Measurements from ENCODE around the gene EXOC4.

EXOC4 gene

GRCh38 chr7:133786401-133786937 lies 533.6 kb downstream of the EXOC4 start:
- no peak for DNase-seq (ENCODE audit: low read depth in 2 of 2)

DNA sequence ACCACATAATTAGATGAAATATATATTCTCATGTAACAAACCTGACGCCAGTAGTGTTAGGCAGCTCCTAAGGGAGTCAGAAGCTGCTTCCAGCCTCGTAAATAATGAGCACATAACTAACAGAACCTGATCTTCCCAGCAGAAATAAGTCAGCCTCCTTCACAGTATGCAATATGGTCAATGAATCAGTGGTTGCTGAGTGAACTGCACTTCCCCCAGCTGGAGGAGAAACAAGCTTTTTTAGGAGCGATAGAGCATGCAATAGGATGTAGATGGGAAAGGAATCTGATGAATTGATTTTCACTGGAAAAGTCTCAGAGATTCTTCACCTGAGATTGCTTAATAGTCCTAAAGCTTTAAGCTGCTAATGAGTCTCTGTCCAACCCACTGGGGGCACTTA lies 537.1 kb downstream of the EXOC4 start:
- no peak for DNase-seq (ENCODE audit: low read depth in 2 of 2)

DNA sequence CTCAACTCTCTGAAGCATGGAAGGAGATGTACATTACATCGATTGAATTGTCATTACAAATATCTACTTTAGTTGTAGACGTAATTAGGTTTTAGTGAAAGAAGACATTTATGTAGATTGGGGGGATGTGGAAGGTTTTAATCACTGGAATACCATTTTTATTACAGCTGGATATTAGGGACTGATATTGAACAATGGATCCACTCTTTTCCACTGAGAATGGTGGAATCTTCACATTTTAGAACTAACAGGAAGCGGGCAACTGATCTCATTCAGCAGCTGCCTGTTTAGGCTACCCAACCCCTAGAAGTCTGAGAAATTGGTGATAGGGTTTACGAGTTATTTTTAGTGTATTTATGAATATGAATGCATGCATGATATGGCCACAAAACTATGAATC lies 538.0 kb downstream of the EXOC4 start:
- DNase-seq (ENCODE audit: low read depth in 2 of 2) = no peak

- DNase-seq (ENCODE audit: low read depth in 2 of 2) = no peak
Measured at GRCh38 chr7:133794479-133794878, 541.6 kb downstream of the EXOC4 start.

DNA sequence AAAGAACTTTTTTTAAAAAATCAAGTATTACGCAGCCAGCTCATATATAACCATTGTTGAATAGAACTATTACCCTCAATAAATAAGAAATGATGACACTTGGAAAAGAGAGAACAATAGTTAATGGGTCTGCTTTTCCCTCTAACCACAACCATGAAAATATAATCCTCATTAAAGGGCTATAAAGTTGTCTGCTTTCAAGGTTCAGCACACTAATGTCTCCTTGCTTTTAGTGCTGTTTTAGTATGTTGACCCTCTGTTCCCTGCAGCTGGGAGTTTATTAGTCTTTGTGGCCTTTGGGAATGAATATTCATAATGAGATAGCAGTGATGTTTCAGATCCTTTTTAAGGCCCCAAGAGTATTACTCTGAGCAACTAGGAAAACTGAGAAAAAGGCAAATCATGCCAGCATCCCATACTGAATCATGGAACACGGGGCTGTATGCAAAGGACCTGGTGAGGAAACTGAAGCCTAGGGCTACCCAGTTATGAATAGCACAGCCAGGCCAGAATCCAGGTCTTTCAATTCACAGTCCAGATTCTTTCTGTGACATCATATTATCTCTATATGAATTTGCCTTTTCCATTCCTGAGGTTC lies 542.3 kb downstream of the EXOC4 start:
- DNase-seq (ENCODE audit: low read depth in 2 of 2) = no peak

GRCh38 chr7:133796782-133797745 lies 544.2 kb downstream of the EXOC4 start:
- no peak for DNase-seq (ENCODE audit: low read depth in 2 of 2)

DNA sequence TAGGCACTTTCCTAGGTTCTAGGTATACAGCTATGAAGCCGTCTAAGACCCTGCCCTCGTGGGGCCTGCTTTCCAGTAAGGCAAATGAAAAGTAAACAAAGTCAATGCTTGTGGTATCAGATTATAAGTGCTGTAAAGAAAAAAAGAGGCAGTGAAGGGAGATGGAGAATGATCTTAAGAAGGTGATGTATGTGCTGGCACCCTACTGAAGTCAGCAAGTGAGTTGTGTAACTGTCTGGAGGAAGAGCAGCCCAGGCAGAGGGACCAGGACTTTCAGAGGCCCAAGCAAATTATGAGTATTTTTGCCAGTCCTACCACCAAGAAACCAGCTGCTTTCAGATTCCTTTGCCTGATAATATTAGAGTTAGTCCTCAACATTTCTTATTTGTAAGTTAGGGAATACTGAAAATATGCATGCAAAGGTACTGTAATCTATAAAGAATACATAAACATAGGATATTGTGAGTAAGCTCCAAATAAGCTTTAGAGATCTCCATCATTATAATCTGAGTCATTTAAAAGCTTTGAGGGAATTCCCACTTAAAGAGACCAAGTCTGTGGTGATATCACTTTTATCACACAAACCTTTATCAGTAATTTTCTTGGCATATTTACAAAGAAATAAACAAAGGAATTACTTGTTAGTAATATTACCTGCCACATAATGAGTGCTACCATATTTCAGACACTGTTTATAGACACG lies 545.1 kb downstream of the EXOC4 start:
- no peak for DNase-seq (ENCODE audit: low read depth in 2 of 2)

DNA sequence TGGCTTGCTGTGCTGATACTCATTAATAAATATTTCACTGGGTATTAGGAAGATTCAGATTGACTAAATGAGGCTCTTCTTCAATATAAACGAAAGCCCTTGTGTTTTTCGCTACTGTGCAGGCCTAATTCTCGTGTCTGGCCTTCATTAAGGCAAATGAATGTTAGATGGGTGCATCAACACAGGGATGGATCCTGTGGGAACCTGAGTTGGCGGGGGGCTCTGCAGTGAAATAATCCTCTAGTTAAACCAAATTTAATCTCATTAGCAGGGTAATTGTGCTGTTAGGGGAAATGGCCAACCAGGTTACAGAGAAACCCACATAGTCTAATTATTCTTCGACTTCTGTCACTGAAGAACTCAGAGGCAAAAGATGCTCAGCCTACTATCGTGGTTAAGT lies 548.5 kb downstream of the EXOC4 start:
- DNase-seq (ENCODE audit: low read depth in 2 of 2) = no peak

- no peak for DNase-seq (ENCODE audit: low read depth in 2 of 2)
Measured at GRCh38 chr7:133804127-133804526, 551.2 kb downstream of the EXOC4 start.

- DNase-seq (ENCODE audit: low read depth in 2 of 2) = no peak
Measured at GRCh38 chr7:133805426-133805825, 552.5 kb downstream of the EXOC4 start.

- no peak for DNase-seq (ENCODE audit: low read depth in 2 of 2)
Measured at GRCh38 chr7:133807624-133808492, 555.0 kb downstream of the EXOC4 start.

DNA sequence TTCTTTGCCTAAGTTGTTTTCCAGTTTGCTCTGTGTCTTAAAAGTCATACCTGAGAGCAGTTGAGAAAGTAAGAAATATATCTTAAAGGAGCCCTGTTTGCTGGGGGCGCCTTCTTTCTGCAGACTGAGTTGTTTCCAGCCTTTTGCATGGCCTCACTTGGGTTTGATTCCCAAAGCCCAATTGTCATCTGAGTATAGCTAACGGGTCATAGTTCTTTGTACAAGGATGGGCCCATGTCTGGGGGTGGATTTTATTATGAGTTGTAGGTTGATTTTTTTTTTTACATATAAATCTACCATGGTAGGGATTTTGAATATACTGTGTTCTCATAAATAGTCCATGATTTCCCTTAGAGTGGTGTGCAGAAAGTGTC lies 555.6 kb downstream of the EXOC4 start:
- DNase-seq (ENCODE audit: low read depth in 2 of 2) = no peak

- DNase-seq (ENCODE audit: low read depth in 2 of 2) = no peak
Measured at GRCh38 chr7:133812877-133813276, 560.0 kb downstream of the EXOC4 start.

- no peak for DNase-seq (ENCODE audit: low read depth in 2 of 2)
Measured at GRCh38 chr7:133815611-133816210, 562.8 kb downstream of the EXOC4 start.

DNA sequence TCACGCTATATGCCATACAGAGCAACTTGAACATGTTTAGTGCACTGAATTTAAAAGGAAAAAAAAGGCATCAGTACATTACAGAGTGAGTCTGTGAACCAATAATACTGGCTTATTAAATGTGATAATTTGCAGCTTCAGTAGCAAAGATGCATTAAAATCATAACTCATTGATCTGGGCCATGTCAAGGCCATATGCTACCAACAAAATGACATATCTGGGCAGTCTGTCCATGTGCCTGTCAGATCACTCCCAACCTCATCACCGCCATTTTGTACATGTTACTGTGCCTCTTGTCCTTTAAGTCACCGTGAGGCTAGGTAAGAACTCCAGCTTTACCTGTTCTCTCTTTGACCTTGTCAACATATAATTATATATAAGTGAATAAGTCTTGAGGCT lies 566.8 kb downstream of the EXOC4 start:
- DNase-seq (ENCODE audit: low read depth in 2 of 2) = no peak

DNA sequence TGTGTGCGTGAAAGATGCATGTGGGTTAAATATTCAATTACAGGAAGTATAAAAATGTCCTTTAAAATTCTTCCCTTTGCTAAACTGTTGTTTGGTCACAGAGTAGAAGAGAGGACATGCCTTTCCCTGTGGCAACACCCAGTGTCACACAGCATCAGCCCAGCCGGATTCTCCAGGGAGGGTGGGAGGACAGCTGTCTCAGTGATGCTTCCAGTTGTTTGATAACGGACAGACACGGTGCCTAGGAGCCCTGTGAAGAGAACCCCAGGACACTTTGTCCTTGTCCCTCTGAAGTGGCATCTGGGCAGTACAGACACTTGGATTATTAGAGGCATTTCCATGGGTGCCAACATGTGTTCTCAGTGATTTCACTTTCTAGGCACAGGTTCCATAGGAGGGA lies 567.7 kb downstream of the EXOC4 start:
- DNase-seq (ENCODE audit: low read depth in 2 of 2) = no peak

GRCh38 chr7:133821171-133821570 lies 568.3 kb downstream of the EXOC4 start:
- DNase-seq (ENCODE audit: low read depth in 2 of 2) = no peak

DNA sequence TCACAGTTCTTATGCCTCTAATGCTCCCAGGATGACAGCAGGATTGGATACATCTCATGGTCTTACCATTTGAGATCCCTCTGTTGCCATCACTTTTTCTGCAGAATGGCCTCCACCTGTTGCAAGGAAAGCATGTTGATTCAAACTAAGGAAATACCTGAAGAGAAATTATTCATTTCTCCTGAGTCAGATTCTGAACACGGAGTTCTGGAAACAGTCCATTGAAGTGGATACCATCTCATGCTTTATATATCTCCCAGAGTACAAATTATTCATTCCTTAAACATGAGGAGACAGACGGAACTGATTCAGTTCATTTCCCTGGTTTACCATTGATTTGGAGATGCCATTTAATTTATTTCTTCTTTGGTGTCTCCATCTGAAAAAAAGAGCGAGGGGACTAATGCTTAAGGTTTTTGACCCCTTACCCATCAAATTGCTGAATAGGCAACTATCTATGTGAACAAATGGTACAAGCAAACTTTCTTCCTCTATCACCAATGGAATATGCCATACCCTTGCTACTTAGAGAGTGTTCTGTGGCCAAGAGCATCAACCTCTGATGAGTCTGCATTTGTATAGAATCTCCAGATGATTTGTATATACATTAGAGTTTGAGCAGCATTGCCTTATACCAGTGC lies 569.2 kb downstream of the EXOC4 start:
- DNase-seq (ENCODE audit: low read depth in 2 of 2) = no peak

GRCh38 chr7:133822868-133823552 lies 570.1 kb downstream of the EXOC4 start:
- no peak for DNase-seq (ENCODE audit: low read depth in 2 of 2)

DNA sequence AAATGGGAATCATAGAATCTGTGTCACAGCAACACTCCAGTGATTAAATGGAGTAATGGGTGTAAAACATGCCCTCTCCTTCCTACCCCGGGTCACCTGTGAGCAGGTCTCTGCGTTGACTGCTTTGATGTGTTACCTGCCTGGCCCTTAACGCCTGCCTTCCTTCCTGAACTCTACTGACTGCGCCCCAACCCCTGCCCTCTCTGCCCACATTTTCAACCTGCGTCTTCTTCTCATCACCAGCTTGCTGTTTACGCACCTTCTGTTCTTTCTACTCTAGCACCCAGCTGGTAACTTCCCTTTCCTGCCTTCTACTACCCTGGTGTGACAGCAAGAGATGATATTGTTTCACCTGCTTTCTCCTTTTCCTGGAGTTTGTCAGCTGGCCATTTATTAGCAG lies 571.3 kb downstream of the EXOC4 start:
- no peak for DNase-seq (ENCODE audit: low read depth in 2 of 2)
